Mesothelial cell of epicardium (in vitro differentiated cells): Measurements from ENCODE around the gene ZNF705A. TPM values are rescaled to one million over a fixed set of nuclear protein-coding genes. Genes with fewer than 3 reads are reported as not detected.
"Not testable (repeated sequence)": the region's sequence is repeated elsewhere in the genome, so short reads cannot be mapped to it uniquely, and the experiment has no call there.

ENCODE experiments used
- DNase-seq, 2 experiments: peaks; one replicate each; pipeline ENCODE4 v3.0.0; 2021; ENCODE audit warnings: low spot score in 2 of 2; ENCODE audit not compliant: unreplicated experiment in 2 of 2
- H3K27ac Mint-ChIP-seq: 2 replicates; pipeline ENCODE4 v1.8.0; 2021; ENCODE audit warnings: mixed read lengths
- H3K27me3 Mint-ChIP-seq: 2 replicates; pipeline ENCODE4 v1.8.0; 2021; ENCODE audit warnings: low read depth, mixed read lengths
- H3K36me3 Mint-ChIP-seq: 2 replicates; pipeline ENCODE4 v1.8.0; 2021; ENCODE audit warnings: mixed read lengths
- H3K4me1 Mint-ChIP-seq: 2 replicates; pipeline ENCODE4 v1.8.0; 2021; ENCODE audit warnings: mixed read lengths
- H3K4me3 Mint-ChIP-seq: 2 replicates; pipeline ENCODE4 v1.8.0; 2021; ENCODE audit warnings: mild to moderate bottlenecking, moderate library complexity, mixed read lengths
- H3K9me3 Mint-ChIP-seq: 2 replicates; pipeline ENCODE4 v1.8.0; 2021; ENCODE audit warnings: mixed read lengths
- CTCF ChIP-seq: fragments of 200-600 bp; sonication (generic); IDR thresholded peaks from one replicate; pipeline ENCODE4 v1.5.0; 2021; ENCODE audit warnings: antibody characterized with exemption; ENCODE audit not compliant: unreplicated experiment
- total RNA-seq: library from RNA; stranded (reverse); gene quantifications from 3 replicates; pipeline ENCODE4 v1.2.1, GENCODE V29; 2021

Gene ZNF705A
- total RNA-seq, 1 donor from 2014 or later: not detected

GRCh38 chr12:8222303-8222702 is 65.5 kb downstream of the ZNF705A start:
- not testable (repeated sequence) for DNase-seq, H3K27me3 Mint-ChIP-seq, H3K27ac Mint-ChIP-seq, H3K4me3 Mint-ChIP-seq, H3K4me1 Mint-ChIP-seq
- H3K9me3 Mint-ChIP-seq: peaks cover 31% of the 10 kb centered on the region
- H3K36me3 Mint-ChIP-seq: peaks cover 19% of the 10 kb centered on the region

GRCh38 chr12:8223646-8224045 is 66.8 kb downstream of the ZNF705A start:
- H3K9me3 Mint-ChIP-seq: peaks cover 28% of the 10 kb centered on the region
- not testable (repeated sequence) for H3K4me3 Mint-ChIP-seq, H3K27me3 Mint-ChIP-seq, H3K27ac Mint-ChIP-seq, H3K4me1 Mint-ChIP-seq, DNase-seq
- H3K36me3 Mint-ChIP-seq: peaks cover 16% of the 10 kb centered on the region

- not testable (repeated sequence) for H3K27ac Mint-ChIP-seq, DNase-seq, H3K4me3 Mint-ChIP-seq
Measured at GRCh38 chr12:8224782-8225181, 68.0 kb downstream of the ZNF705A start.

GRCh38 chr12:8226355-8226754 is 69.5 kb downstream of the ZNF705A start:
- H3K4me1 Mint-ChIP-seq: no peaks in the 10 kb centered on the region
- H3K27me3 Mint-ChIP-seq: no peaks in the 10 kb centered on the region
- peaks cover 12% of the 10 kb centered on the region for H3K9me3 Mint-ChIP-seq
- H3K27ac Mint-ChIP-seq: no peak overlapping the region
- DNase-seq: no peak
- H3K4me3 Mint-ChIP-seq: no peak overlapping the region
- H3K36me3 Mint-ChIP-seq: peaks cover 6% of the 10 kb centered on the region
- no peak for TF ChIP-seq CTCF

More at GRCh38 chr12:8224782-8225181, 68.0 kb downstream of the ZNF705A start:
- not testable (repeated sequence) for H3K27me3 Mint-ChIP-seq, H3K4me1 Mint-ChIP-seq
- peaks cover 20% of the 10 kb centered on the region for H3K9me3 Mint-ChIP-seq
- peaks cover 11% of the 10 kb centered on the region for H3K36me3 Mint-ChIP-seq

GRCh38 chr12:8226992-8227731 is 70.3 kb downstream of the ZNF705A start, which contains the start of gene FAM90A1:
TSS of gene FAM90A1 (minus strand) at chr12:8227618. CDS start at chr12:8224832, 2,786 bp downstream.
- H3K36me3 Mint-ChIP-seq, H3K4me3 Mint-ChIP-seq, H3K27me3 Mint-ChIP-seq, DNase-seq, H3K4me1 Mint-ChIP-seq, H3K27ac Mint-ChIP-seq: not testable (repeated sequence)
- H3K9me3 Mint-ChIP-seq: peaks cover 11% of the 10 kb centered on the region

GRCh38 chr12:8227732-8228077 is 70.9 kb downstream of the ZNF705A start:
- not testable (repeated sequence) for H3K27ac Mint-ChIP-seq, H3K4me3 Mint-ChIP-seq, H3K36me3 Mint-ChIP-seq, DNase-seq, H3K27me3 Mint-ChIP-seq, H3K4me1 Mint-ChIP-seq
- peaks cover 11% of the 10 kb centered on the region for H3K9me3 Mint-ChIP-seq

GRCh38 chr12:8228607-8229006 is 71.8 kb downstream of the ZNF705A start:
- H3K27me3 Mint-ChIP-seq: not testable (repeated sequence)

GRCh38 chr12:8229486-8229885 is 72.7 kb downstream of the ZNF705A start:
- not testable (repeated sequence) for H3K27me3 Mint-ChIP-seq, H3K36me3 Mint-ChIP-seq, H3K27ac Mint-ChIP-seq, H3K4me3 Mint-ChIP-seq, H3K4me1 Mint-ChIP-seq, H3K9me3 Mint-ChIP-seq, DNase-seq

More at GRCh38 chr12:8228607-8229006, 71.8 kb downstream of the ZNF705A start:
- not testable (repeated sequence) for H3K27ac Mint-ChIP-seq, DNase-seq, H3K4me1 Mint-ChIP-seq, H3K4me3 Mint-ChIP-seq, H3K36me3 Mint-ChIP-seq
- H3K9me3 Mint-ChIP-seq: peaks cover 11% of the 10 kb centered on the region

Other genes with a start within 250 kb of the ZNF705A start
- gene SLC2A3, start 220.8 kb upstream of the ZNF705A start, total RNA-seq: 170 to 186 TPM (median 186 TPM) in 3 replicates
- gene FOXJ2, start 124.3 kb upstream of the ZNF705A start, total RNA-seq: 16.1 to 16.7 TPM (median 16.7 TPM) in 3 replicates
- not detected in 3 replicates for gene C3AR1, start 90.7 kb upstream of the ZNF705A start, total RNA-seq
- gene NECAP1, start 74.7 kb upstream of the ZNF705A start, total RNA-seq: 26.1 to 31.0 TPM (median 28.7 TPM) in 3 replicates
- 0.70 to 1.5 TPM (median 1.1 TPM) in 3 replicates for gene CLEC4A, start 33.4 kb upstream of the ZNF705A start, total RNA-seq
- 0.09 to 0.20 TPM in 2 of 3 replicates, not detected in the other for gene FAM90A1, start 70.6 kb downstream of the ZNF705A start, total RNA-seq